ACC112 (cell line): Measurements from ENCODE around the gene LRRK1.

Experiments
- H2AFZ ChIP-seq: fragments of 200-600 bp; sonication (generic); one replicate; pipeline ENCODE4 v1.6.0; 2017; ENCODE audit warnings: antibody characterized with exemption, low read length; ENCODE audit not compliant: unreplicated experiment
- H3K27ac ChIP-seq: fragments of 200-600 bp; sonication (generic); 2 replicates; pipeline ENCODE4 v1.5.1; 2014; ENCODE audit warnings: low read depth, mild to moderate bottlenecking, antibody characterized with exemption, low read length, moderate library complexity
- H3K27me3 ChIP-seq: fragments of 200-600 bp; sonication (generic); 2 replicates; pipeline ENCODE4 v1.6.1; 2014; ENCODE audit warnings: mild to moderate bottlenecking, antibody characterized with exemption, low read length, moderate library complexity, mixed read lengths; ENCODE audit not compliant: insufficient read depth
- H3K36me3 ChIP-seq: fragments of 200-600 bp; sonication (generic); 2 replicates; pipeline ENCODE4 v1.6.1; 2016; ENCODE audit warnings: mild to moderate bottlenecking, antibody characterized with exemption, low read length, moderate library complexity, mixed read lengths; ENCODE audit not compliant: insufficient read depth
- H3K4me1 ChIP-seq: fragments of 200-600 bp; sonication (generic); one replicate; pipeline ENCODE4 v1.6.1; 2016; ENCODE audit warnings: low read length, mixed read lengths; ENCODE audit not compliant: insufficient read depth, unreplicated experiment, control insufficient read depth
- H3K4me3 ChIP-seq: fragments of 200-600 bp; sonication (generic); 2 replicates; pipeline ENCODE4 v1.5.1; 2014; ENCODE audit warnings: mild to moderate bottlenecking, low read depth, low read length
- H3K79me2 ChIP-seq: fragments of 200-600 bp; sonication (generic); one replicate; pipeline ENCODE4 v1.6.0; 2016; ENCODE audit warnings: low read length; ENCODE audit not compliant: control insufficient read depth, unreplicated experiment, insufficient read depth

Gene LRRK1

GRCh38 chr15:101025501-101025885 is 106.3 kb downstream of the LRRK1 start:
- Histone ChIP-seq H3K79me2 (no peaks in the 10 kb centered on the region), H3K4me3 (no peak overlapping the region), H3K4me1 (no peaks in the 10 kb centered on the region), H3K36me3 (no peaks in the 10 kb centered on the region), H3K27ac (no peak overlapping the region), H3K27me3 (no peaks in the 10 kb centered on the region), H2AFZ (no peak overlapping the region)

- H3K4me1 ChIP-seq: no peaks in the 10 kb centered on the region
- 0 out of 2 replicates have a peak, but pooled peaks cover 3% of the 10 kb centered on the region for H3K36me3 ChIP-seq
- H3K27me3 ChIP-seq: no peaks in the 10 kb centered on the region
- H3K4me3 ChIP-seq: no peak overlapping the region
- H2AFZ ChIP-seq: no peak overlapping the region
- no peak overlapping the region for H3K27ac ChIP-seq
- no peaks in the 10 kb centered on the region for H3K79me2 ChIP-seq
These were observed 106.9 kb downstream of the LRRK1 start for GRCh38 chr15:101025896-101026631.

- no peaks in the 10 kb centered on the region for H3K27me3 ChIP-seq
- no peaks in the 10 kb centered on the region for H3K79me2 ChIP-seq
- H3K36me3 ChIP-seq: 0 out of 2 replicates have a peak, but pooled peaks cover 5% of the 10 kb centered on the region
- no peak overlapping the region for H3K27ac ChIP-seq
- H3K4me1 ChIP-seq: no peaks in the 10 kb centered on the region
- no peak overlapping the region for H2AFZ ChIP-seq
- H3K4me3 ChIP-seq: no peak overlapping the region
These were observed 107.6 kb downstream of the LRRK1 start for GRCh38 chr15:101026656-101027272.

GRCh38 chr15:101027273-101027901 is 108.2 kb downstream of the LRRK1 start:
- Histone ChIP-seq H3K79me2 (no peaks in the 10 kb centered on the region), H3K4me3 (no peak overlapping the region), H3K4me1 (no peaks in the 10 kb centered on the region), H3K27ac (no peak overlapping the region), H2AFZ (no peak overlapping the region), H3K27me3 (no peaks in the 10 kb centered on the region), H3K36me3 (0 out of 2 replicates have a peak, but pooled peaks cover 5% of the 10 kb centered on the region)

GRCh38 chr15:101027920-101028319 is 108.8 kb downstream of the LRRK1 start:
- no peak overlapping the region for H2AFZ ChIP-seq
- no peak overlapping the region for H3K27ac ChIP-seq
- H3K4me1 ChIP-seq: no peaks in the 10 kb centered on the region
- H3K27me3 ChIP-seq: no peaks in the 10 kb centered on the region
- H3K36me3 ChIP-seq: peaks cover 8% of the 10 kb centered on the region
- H3K4me3 ChIP-seq: no peak overlapping the region
- no peaks in the 10 kb centered on the region for H3K79me2 ChIP-seq

GRCh38 chr15:101028321-101028720 is 109.2 kb downstream of the LRRK1 start:
- H3K36me3 ChIP-seq: peaks cover 12% of the 10 kb centered on the region
- H3K79me2 ChIP-seq: no peaks in the 10 kb centered on the region
- no peak overlapping the region for H3K27ac ChIP-seq
- H3K4me3 ChIP-seq: no peak overlapping the region
- no peaks in the 10 kb centered on the region for H3K4me1 ChIP-seq
- no peak overlapping the region for H2AFZ ChIP-seq
- H3K27me3 ChIP-seq: no peaks in the 10 kb centered on the region

GRCh38 chr15:101028772-101029438 is 109.7 kb downstream of the LRRK1 start:
- Histone ChIP-seq H3K36me3 (peaks cover 18% of the 10 kb centered on the region), H3K4me3 (no peak overlapping the region), H2AFZ (no peak overlapping the region), H3K27me3 (no peaks in the 10 kb centered on the region), H3K79me2 (no peaks in the 10 kb centered on the region), H3K27ac (no peak overlapping the region), H3K4me1 (no peaks in the 10 kb centered on the region)

GRCh38 chr15:101029971-101030661 is 111.0 kb downstream of the LRRK1 start:
- Histone ChIP-seq H3K4me1 (no peaks in the 10 kb centered on the region), H3K79me2 (no peaks in the 10 kb centered on the region), H3K27ac (no peak overlapping the region), H3K4me3 (no peak overlapping the region), H2AFZ (no peak overlapping the region), H3K27me3 (no peaks in the 10 kb centered on the region), H3K36me3 (peaks cover 27% of the 10 kb centered on the region)

- no peak overlapping the region for H2AFZ ChIP-seq
- H3K4me3 ChIP-seq: no peak overlapping the region
- H3K27ac ChIP-seq: no peak overlapping the region
- no peaks in the 10 kb centered on the region for H3K27me3 ChIP-seq
- peaks cover 31% of the 10 kb centered on the region for H3K36me3 ChIP-seq
- no peaks in the 10 kb centered on the region for H3K79me2 ChIP-seq
- H3K4me1 ChIP-seq: no peaks in the 10 kb centered on the region
These were observed 112.1 kb downstream of the LRRK1 start for GRCh38 chr15:101031213-101031612.

GRCh38 chr15:101033801-101034200 is 114.6 kb downstream of the LRRK1 start:
- peaks cover 39% of the 10 kb centered on the region for H3K36me3 ChIP-seq
- H3K4me3 ChIP-seq: no peak overlapping the region
- no peaks in the 10 kb centered on the region for H3K79me2 ChIP-seq
- H3K27ac ChIP-seq: no peak overlapping the region
- no peak overlapping the region for H2AFZ ChIP-seq
- no peaks in the 10 kb centered on the region for H3K4me1 ChIP-seq
- no peaks in the 10 kb centered on the region for H3K27me3 ChIP-seq
